Measurements from ENCODE around the gene CARD18.
"Not testable (repeated sequence)": the region's sequence is repeated elsewhere in the genome, so short reads cannot be mapped to it uniquely, and the experiment has no call there.

CARD18 gene

DNA sequence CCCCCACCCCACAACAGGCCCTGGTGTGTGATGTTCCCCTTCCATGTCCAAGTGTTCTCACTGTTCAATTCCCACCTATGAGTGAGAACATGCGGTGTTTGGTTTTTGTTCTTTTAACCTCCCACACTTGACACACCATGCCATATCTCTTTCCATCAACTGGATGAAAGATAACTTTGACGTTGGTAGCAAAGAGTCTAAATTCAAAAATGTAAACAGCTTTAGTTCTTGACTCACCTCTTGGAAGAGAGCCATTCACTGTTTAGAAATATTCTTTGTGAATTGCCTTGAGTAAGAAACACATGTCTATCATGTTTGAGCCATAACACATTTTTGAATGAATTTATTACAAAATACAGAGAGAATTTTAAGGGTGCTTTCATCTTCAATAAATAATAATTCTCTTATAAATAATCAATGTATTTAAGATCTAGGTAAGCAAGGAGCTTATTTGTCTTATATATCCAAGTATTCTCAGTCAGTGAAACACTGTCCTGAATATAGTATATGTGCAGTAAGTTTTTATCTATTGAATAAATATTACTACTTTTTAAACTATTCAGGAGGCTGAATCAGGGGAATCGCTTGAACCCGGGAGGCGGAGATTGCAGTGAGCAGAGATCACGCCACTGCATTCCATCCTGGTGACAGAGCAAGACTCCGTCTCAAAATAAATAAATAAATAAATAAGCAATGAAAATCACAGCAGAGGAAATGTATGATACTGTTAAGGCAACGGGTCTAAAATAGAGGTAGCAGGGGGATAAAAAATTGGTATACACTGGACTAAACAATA, 6.7 kb downstream of the CARD18 start:
- DNase-seq: no peak

GRCh38 chr11:105130189-105130813, 9.3 kb downstream of the CARD18 start:
- no peak for DNase-seq

GRCh38 chr11:105124756-105125155, 14.8 kb downstream of the CARD18 start:
- no peak for DNase-seq

DNA sequence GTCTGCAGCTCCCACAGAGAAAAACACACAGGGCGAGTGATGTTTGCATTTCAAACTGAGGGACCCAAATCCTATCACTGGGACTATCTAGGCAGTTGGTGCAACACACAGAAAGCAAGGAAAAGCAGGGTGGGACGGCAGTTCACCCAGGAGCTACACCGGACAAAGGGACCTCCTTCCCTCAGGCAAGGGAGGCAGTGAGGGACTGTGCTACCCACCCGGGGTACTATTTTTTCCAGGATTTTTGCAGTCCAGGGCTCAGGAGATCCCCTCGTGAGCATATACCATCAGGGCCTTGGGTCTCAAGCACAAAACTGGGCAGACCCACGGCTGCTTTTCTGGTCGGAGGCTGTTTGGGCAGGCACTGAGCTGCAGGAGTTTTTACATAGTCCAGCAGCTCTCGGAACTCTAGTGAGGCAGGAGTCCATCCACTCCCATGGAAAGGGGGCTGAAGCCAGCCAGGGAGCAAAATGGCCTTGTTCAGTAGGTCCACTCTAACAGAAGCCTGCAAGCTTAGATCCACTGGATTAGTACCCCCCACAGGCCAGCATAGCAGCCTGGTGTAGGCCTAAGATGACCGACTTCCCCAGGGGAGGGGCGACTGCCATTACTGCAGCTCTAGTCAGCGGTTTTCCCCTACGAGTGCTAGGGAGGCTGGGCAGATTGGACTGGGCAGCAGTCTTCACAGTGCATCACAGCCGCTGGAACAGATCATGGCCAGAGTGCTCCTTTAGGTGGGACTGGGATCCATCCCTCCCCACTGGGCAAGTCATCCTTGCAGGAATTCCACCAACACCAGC, 28.2 kb downstream of the CARD18 start:
- no peak for DNase-seq

DNA sequence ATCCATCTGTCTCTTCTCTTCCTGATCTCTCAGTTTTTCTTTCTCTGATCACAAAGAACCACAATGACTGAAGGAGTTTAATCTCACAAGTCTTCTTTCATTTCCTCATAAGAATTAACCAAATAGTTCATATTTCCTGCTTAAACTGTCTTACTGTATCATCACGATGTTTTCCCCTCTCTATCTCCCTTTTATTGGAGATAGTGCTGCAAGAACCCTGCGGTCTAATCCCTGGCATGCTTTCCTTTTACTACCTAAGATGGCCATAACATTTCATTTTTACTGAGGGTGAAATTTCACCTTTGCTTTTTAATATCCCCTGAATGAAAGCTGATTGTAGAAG, 28.9 kb downstream of the CARD18 start:
- no peak for DNase-seq

- no peak for DNase-seq
Observed at GRCh38 chr11:105109855-105110687, 29.5 kb downstream of the CARD18 start.

GRCh38 chr11:105109321-105109720, 30.2 kb downstream of the CARD18 start:
- DNase-seq: no peak

- DNase-seq: no peak
Observed at GRCh38 chr11:105108247-105108646, 31.3 kb downstream of the CARD18 start.

GRCh38 chr11:105107226-105107825, 32.2 kb downstream of the CARD18 start:
- DNase-seq: peak; percentile 43

GRCh38 chr11:105106140-105106539, 33.4 kb downstream of the CARD18 start:
- no peak for DNase-seq

DNA sequence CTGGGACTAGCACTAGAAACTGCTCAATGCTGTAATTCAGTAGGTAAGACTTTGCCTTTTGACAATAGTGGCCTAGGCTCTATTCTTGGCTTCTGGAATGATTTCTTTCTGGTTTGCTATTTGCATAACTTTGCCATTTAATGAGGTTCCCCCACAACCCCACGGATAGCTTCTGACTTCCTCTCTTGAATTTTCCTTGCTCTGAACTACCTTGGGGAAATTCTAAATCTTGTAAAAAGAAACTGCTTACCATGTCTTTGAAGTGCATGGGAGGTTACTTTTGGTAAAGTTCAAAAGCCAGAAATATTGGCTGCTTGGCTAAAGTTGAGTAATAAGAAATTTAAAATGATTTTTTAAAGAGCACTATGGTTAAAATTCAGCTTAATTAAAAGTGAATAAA, 35.3 kb downstream of the CARD18 start:
- no peak for DNase-seq

DNA sequence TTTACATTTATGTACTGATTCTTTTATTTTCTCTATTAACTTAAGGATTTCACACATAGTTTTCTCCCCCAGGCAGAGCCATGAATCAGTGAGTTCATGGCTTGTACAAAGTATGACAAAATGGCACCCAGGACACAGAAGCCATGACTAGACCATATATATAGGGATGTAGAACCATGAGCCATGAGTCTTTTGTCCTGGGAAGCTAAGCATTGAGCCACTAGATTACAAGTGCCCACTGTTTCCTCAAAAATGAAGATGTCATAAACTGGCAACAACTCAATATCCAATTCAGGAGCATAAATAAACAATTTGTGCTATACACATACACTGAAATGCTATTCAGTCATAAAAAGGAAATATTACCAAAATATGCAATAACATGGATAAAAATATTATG, 36.2 kb downstream of the CARD18 start:
- no peak for DNase-seq

GRCh38 chr11:105102079-105102581, 37.4 kb downstream of the CARD18 start:
- not testable (repeated sequence) for DNase-seq

DNA sequence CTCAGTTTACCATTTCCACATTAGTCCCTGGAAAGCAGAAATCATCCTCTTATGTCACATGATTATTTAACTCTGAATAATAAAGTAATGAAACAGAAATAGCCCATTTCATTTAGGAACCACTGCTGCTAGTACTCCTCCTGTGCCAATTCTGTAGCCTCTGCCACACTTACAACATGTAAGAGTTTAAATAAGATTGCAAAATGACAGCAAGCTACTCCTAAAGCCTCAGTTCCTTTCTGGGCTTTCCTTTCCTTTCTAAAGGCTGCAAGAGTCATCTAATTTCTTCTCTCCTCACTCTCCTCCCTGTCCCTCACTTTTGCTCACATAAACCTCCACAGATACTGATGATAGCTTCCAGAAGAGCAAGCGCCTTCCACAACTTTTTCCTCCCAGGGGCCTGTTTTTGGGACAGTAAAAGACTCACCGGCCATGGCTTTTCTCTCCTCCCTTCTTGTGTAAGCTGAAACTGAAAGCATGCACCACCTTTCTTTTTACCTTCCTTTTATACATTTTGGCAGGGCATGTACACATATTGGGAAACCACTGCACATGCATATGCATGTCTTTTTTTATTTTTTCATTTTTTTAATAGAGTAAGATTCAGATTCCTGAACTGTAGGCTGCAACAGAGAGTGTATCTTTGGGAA, 38.5 kb downstream of the CARD18 start:
- no peak for DNase-seq

GRCh38 chr11:105100206-105100605, 39.4 kb downstream of the CARD18 start:
- DNase-seq: peak; percentile 21

GRCh38 chr11:105099594-105099993, 40.0 kb downstream of the CARD18 start:
- not testable (repeated sequence) for DNase-seq

DNA sequence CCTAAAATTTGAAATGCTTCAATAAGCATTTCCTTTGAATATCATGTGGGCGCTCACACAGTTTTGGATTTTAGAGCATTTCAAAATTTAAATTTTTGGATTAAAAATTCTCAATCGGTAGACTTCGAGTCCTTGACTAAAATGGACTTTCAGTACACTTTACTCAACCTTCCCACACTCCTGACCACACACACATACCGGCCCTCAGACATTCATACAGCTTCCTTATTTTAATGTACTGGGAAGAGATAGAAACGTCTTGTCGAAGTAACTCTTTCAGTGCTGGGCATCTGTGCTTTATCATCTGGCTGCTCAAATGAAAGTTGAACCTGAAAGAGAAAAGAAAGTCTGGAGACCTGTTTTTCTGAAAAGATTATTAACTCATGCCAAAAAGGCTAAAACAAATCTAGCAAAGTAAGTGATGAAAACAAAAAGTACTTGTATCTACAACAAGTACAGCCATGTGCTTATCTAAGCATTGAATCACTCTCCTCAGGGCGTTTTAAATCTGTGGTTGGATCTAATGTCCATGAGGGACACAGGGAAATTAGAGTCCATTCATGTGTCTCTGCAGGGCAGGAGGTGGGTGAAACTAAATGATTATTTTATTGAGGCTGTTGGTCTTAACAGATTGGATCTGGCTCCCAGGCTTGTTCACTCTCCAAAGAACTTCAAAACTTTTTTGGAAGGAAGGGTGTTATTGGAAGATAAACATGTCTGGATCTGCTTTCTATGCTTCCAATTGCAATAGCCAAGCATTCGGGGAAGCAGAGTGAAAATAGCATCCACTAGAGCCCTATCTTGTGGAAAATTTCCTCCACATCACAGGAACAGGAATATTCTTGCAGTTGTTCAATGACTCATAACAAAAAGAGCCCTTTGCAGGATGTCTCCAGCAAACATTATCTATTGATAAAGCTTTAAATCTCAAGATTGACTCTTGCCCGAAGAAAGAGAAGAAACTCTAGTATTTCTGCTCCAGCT, 47.0 kb downstream of the CARD18 start:
- no peak for DNase-seq

Data from activated naive CD4-positive, alpha-beta T cell treated with Interleukin-2 at 50 U/mL for 16 hours (primary cell).